DMS 273 (cell line): Measurements from ENCODE around the gene DUSP1.

Source experiments
- DNase-seq: peaks from one replicate; lab custom pipeline; 2025; ENCODE audit not compliant: unreplicated experiment; lab: John Stamatoyannopoulos, UW

Gene DUSP1

DNA sequence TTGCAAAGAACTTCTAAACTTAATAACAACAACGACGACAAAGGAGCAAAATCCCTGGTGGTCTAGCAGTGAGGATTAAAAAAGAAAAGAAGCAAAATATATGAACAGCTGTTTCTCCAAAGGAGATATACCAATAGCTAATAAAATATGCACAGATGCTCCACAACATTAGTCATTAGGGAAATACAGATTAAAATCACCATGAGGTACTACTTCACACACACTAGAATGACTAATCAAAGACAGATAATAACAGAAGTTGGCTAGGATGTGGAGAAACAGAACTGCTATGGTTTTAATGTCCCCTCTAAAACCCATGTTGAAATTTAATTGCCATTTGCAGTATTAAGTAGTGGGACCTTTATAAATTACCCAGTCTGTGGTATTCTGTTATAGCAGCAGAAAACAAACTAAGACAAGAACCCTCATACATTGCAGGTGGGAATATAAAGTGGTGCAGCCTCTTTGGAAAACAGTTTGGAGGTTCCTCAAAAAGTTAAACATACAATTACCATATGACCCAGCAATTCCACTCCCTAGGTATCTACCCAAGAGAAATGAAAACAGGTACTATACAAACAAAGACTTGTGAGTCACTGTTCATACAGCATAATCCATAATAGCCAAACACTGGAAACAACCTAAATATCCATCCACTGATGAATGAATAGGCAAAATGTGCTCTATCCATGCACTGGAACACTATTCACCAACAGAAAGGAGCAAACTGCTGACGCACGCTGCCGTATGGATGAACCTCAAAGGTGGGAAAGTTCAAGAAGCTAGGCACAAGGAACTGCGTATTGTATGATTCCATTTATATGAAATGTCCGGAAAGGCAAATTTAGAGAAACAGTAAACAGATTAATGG lies 11.4 kb upstream of the DUSP1 start:
- peak; percentile 68 for DNase-seq

DNA sequence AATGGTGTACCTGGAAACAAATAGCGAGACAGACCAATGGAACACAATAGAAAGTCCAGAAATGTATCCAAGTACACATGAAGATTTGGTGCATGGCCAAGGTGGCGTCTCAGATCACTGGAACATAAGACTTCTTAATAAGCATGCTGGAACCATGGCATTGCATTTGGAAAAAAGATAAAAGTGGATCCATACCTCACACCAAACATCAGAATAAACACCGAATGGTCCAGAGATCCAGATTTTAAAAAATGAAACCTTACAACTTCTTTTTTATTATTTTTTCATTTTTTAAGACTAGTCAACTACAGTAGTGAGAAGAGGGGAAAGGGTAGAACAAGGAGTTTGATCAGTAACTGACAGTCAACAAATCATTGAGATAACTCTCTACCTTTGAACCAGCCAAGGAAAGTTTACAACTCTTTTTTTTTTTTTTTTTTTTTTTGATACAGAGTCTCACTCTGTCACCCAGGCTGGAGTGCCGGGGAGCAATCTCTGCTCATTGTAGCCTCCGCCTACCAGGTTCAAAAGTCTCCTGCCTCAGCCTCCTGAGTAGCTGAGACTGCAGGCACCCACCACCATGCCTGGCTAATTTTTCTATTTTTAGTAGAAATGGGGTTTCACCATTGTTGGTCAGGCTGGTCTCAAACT lies 8.8 kb upstream of the DUSP1 start:
- DNase-seq, result no peak

DNA sequence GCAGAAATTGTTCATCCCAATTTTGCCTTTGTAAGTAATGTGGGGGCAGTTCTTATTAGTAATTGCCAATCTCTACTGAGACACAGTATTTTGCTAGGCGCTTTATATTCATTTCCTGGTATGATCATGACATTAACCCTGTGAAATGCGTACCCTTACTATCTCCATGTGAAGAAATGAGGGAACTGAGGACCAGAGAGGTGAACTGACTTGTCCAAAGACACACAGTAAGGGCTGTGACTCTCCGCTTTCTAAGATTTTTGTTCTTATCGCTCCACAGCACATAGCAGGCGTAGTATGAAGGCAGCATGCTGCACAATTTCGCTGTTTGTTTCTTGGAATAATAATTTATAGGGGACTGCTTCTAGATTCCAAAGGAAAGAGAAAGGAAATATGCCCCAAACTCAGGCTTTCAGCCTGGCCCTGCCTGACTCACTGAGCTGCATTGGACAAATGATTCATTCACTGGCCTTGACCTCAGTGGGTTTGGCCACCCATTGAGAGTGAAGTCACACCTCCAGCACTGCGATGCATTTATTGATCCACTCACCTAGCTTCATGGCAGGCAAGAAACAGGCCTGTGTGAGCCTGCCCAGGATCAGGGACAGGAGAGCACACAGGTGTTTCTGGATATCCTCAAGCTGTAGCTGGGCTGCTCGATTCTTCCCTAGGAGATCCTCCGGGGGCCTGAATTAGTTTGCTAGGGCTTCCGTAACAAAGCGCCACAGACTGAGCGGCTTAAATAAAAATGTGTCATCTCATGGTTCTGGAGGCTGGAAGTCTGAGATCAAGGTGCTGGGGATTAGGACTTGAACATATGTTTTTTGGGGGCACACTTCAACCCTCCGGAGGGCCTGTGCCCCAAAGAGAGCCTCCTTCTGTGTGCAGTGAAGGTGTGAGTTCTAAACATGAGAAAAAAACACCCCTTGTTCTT lies 7.2 kb upstream of the DUSP1 start:
- no peak for DNase-seq

DNA sequence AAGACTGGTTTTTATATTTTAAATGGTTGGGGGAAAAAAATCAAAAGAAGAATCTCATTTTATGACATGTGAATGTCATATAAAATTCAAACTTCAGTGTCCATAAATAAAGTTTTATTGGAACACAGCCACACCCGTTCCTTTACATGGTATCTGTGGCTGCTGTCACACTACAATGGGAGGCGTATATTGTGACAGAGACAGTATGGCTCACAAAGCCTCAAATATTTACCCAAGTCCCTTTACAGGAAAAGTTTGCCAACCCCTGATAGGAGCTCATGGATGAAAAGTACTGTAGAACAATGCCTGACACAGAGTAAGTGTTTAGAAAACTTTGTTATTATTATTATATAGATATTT lies 5.2 kb upstream of the DUSP1 start:
- DNase-seq, result no peak

DNA sequence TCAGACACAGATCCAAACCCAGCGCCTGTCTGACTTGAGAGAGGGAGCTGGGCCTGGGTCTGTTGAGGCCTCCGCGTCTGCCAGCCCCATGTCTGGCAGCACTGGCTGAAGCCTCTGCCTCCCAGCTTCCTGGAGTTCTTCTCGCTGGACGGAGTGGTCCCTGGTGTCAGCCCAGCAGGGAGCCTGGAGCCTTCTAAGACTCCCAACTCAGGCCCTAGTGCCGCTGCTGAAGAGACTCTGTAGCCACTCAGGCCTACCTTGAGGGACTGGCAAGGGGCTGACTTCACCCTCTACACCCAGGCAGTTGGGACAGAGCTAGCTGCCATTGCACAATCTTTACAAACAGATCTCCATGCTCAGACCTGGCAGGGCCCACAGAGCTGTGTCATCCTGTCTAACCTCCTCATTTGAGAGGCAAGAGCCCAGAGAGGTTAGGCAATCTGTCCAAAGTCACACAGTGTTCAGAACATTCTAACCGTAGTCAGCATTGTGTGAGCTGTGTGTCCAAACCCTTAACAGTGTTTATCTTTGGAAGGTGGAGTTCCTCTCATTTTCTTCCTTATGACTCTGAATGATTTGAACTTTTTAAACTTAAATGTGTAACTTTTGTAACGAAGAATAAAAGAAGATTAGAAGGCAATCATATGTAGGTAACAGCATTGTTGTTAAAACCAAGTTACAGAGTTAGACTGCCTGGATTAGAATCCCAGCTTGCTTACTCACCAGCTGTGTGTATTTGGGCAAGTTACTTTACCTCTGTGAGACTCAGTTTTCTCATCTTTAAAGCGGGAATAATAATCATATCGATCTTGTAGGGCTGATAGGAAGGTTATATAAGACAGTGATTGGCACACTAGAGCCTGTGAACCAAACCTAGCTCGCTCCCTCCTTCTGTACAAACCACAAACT lies 4.6 kb upstream of the DUSP1 start:
- DNase-seq, result no peak

DNA sequence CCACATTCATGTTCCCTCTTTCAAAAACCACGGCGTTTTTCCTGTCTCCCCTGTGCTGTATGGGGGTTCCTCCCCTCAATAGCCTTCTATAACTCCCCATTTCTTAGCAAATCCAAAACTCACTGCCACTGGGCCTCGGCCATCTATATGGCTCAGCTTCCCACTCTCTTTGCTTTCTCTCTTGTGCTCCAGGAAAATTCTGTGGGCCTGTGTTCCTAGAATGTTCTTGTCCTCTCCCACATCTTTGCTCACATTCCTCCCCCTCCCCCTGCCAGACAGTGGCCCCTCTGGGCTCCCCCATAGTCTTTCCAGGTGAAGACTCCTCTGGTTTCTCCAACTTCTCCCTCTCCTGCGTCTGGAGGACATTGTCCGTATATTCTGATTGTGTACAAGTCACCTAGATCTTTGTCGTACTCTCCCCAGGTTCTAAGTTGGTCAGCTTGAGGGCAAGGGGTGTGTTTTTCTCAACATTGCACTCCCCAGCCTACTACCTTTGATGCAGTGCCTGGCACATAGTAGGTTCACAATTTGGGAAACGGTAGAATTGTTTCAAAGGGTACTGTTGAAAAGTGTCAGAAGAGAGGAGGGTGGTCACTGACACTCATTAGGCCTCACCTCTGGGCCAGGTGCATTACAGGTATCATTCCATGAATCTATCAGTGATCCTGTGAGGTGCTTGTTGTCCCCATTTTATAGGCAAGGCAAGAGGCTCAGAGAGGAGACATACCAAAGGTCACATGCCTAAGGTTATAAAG lies 3.7 kb upstream of the DUSP1 start:
- DNase-seq, result no peak

DNA sequence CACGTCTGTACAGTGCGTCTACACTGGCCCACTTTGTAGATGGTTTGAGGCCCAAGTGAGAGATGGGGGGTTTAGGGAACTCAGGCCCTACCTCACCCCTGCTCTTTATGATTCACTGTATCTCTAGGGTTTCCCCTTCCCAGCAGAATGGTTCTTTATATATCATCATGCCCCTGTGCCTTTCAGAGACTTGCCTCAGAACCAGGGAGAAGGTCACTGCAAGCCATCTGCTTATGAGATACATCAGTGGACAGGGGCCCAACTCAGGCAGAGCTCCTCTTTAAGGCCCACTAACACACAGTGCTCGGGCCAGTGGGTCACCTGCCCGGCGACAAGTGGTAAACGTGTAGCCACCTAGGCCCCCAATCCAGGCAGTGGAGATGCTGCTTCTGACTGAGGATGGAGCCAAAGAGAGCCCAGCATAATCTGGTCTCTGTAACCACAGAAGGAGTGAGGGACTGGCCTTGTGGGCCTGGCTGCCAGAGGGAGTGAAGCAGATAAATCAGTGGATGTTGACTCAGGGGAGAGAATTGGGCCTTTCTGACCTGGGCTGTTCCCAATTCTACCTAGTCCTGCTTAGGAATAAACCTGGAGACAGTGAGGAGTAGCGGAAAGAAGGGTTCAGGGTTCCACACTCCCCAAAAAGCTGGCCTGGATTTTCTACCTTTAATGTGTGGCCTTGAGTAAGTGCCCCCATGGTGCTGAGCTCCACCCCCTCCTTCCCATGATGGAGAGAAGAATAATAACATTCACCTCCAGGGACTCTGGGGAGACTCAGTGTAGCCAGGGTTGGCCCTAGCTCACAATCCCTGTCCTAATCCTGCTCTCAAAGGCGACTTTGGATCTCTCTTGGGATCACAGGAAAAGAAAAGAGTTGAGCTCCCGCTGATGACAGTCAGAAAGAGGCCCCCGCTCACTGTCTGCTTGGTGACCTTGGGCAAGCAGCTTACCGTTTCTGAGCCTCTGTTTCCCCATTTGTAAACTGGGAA lies 2.8 kb upstream of the DUSP1 start:
- no peak for DNase-seq

DNA sequence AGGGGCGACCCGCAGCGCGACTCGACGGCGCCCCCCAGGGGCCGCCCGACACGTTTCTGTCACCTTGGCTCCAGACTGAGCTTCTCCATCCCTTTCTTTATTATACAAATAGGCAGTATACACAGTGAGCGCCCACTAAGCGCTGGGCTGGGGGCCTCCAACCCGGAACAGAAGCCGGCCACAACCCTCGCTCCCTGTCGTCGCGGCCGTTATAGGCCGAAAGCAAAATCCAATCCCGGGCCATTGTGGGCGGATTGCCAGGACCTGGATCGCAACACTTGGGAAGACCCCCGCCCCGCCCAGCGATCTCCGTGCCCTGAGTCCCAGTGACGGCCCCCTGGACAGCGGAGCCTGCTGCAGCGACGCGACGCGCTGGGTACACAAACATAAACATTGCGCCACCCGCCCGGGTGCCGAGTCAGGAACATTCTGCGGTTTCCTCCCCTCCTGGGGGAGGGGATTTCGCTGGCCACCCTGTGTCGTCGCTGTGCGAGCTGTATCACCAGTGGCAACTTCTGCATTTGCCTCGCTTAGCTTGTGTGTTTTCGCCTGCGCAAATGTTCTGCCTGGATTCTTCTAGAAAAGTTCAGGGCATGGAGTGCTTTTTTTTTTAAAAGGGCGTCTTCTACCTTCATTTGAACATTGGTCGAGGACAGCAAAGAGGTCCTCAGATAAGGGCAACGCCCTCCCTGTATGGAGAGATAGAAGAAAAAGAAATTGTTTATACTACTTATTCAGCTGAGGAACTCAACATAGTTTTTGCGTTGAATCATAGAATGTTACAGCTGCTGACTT lies 1.3 kb upstream of the DUSP1 start:
- peak; percentile 88 for DNase-seq

DNA sequence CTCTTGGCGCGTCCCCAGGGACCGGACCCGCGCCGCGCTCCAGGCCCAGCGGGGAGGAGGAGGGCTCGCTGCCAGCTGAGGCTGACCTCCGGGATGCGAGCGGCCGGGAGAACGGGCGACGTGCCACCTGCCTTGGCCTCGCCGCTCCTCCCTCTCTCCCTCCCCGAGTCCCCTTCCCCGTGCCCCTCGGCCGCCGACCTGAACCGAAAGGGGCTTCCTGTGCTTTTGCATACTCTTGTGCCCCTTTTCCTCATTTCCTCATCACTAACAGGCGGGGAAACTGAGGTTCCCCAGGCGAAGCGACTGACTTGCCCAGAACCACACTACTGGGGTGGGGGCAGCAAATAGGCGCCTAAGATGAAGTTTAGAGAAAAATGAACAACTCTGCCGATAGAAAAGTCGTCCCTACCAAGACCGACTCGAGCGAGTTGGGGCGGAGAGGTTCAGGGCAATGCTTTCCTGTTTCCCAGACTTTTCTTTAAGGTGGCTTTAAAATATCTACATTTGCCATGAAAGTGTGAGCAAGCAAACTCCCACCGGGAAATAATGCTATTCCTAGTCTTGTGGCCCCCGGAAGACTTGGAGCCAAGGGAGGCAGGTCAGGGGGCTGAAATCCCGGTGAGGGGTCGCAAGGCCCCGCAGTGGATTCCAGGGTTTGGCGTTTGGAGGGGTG lies 580 bp upstream of the DUSP1 start:
- peak; percentile 82 for DNase-seq

DNA sequence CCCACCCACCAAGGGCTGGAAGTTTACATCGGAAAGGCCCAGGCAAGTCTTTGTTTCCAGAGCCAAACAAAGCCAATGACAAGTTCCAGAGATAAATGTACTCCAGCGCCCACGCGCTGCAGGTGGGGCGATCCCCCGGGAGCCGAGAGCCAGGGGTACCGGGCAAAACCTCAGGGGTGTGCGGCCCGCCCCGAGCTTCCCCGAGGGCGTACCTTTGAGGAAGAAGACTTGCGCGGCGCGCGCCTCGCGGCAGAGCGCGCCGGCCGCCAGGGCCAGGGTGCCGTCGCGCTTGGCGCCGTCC lies 671 bp downstream of the DUSP1 start:
- DNase-seq, result no peak

DNA sequence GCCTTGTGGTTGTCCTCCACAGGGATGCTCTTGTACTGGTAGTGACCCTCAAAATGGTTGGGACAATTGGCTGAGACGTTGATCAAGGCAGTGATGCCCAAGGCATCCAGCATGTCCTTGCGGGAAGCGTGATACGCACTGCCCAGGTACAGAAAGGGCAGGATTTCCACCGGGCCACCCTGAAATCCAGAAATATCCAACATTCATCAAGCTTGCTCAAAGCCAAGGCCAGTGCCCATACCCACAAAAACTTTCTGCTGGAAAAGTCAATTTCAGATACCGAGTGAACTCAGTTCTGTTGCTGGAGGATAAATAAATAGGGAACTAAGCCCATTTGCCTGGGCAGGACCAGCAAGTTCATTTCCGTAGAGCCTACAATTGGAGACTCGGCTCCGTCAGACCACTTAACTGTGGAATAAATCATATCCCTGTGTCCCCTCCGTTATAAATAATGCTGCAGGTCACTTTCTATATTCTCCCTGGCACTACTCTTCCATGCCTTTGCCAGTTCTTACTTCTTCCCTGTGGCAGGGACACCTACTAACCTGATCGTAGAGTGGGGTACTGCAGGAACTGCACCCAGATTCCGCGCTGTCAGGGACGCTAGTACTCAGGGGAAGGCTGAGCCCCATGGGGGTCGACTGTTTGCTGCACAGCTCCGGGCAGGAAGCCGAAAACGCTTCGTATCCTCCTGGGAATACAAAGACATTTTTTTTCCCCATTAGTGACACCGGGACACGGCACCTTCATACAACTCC lies 1.2 kb downstream of the DUSP1 start:
- DNase-seq, result peak; percentile 67

DNA sequence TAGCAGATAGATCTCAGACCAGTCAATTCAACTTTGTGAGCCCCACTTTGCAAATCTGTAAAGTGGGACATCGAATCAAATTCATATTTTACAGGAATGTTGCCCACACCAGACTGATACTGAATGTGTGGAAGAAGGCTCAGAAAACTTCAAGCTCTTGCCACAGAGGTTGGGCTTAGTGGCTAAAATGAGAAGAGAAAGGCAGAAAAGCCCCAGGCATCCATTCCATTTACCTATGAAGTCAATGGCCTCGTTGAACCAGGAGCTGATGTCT lies 1.7 kb downstream of the DUSP1 start:
- DNase-seq, result no peak

DNA sequence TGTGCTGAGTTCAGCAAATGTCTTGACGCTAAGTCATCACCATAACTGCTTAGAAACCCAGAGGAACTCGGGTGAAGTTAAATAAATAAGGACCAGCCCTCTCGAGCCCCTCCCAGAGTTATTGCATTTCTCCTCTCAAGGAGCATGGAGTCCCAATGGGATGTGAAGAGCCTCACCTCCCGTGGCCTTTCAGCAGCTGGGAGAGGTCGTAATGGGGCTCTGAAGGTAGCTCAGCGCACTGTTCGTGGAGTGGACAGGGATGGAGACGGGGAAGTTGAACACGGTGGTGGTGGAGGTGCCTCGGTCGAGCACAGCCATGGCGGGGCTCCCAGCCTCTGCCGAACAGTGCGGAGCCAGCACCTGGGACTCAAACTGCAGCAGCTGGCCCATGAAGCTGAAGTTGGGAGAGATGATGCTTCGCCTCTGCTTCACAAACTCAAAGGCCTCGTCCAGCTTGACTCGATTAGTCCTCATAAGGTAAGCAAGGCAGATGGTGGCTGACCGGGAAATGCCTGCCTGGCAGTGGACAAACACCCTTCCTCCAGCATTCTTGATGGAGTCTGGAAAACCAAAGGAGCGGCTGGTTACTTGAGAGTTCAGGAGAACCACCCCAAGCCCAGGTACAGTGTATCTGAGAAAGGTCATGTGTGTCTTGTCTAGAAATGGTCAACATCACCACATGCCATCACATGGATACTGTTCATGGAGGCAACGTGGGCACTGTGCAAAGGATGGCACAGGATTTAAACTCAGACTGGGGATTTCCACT lies 2.2 kb downstream of the DUSP1 start:
- DNase-seq, result no peak

DNA sequence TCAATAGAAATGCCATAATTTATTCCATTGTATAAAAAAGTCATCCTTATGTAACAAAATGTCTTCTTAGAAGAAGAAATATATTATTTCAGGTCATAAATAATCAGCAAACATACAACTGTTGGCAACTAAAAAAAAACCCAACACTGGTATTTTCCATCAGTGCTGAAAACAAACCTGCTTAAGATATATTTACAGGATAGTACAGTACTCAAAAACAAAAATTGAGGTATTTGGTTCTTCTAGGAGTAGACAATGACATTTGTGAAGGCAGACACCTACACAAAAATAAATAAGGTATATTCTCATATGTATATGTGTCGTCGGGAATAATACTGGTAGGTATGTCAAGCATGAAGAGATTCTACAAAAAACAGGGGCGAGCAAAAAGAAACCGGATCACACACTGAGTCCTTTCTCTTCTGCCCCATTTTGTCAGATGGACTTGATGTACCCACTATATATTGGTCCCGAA lies 2.9 kb downstream of the DUSP1 start:
- no peak for DNase-seq

DNA sequence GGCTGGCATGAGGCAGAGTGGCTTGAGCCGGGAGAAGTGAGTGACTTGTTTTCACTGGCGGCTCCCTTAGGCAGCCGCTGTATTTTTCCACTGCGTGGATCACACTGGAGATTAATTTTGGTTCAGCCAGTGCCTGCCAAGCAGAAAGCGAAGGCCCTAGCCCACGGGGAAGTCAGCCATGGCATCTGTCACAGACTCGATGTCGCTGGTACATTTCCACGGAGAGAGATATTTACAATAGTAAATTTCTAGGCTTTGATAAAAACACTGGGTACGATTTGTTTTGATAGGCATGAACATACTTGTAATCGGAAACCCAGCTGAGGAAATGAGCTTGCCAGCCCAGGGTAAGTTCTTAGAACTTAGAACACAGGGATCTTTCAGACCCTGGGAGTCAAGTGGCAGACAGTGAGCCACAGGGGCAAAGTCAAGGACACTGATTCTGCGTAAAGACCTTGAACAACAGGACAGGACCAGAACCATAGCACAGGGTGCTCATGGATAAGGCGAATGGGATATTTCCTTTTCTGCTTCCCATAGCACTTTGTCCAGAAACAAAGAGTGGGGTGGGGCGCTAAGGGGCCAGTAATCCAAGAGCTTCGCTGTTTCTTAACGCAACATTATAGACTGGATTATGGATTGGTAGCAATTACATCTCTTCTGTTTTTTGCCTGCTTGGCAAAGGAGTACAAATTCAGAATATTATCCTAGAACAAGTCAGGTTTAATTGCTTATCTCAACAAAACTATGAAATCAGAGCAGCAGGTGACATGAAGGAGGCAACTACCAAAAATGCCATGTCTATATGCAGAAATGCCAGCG lies 4.5 kb downstream of the DUSP1 start:
- peak; percentile 64 for DNase-seq
